C4-2B (cell line): ENCODE results near the gene POLA2.
"Not testable (repeated sequence)": the region's sequence is repeated elsewhere in the genome, so short reads cannot be mapped to it uniquely, and the experiment has no call there.

Experiments used
- CTCF ChIP-seq: fragments of 450-650 bp; conservative IDR thresholded peaks from 2 replicates; pipeline ENCODE4 v1.5.1; 2017; ENCODE audit warnings: mild to moderate bottlenecking
- ZFX ChIP-seq: fragments of 450-650 bp; IDR thresholded peaks from 2 replicates; pipeline ENCODE4 v1.6.1; 2017

- TF ChIP-seq CTCF, ZFX: not testable (repeated sequence)
Measured at GRCh38 chr11:65238302-65238701, 23.5 kb upstream of the POLA2 start.
